Astrocyte (in vitro differentiated cells and primary cell): ENCODE results near the gene PRSS37.

Experiments used
- EZH2 ChIP-seq: IDR thresholded peaks from 2 replicates; pipeline ENCODE4 v1.6.1; 2012; ENCODE audit warnings: mild to moderate bottlenecking, low read length, inconsistent platforms; ENCODE audit not compliant: insufficient read depth
- TF ChIP-seq, protein P1 (sequence below): IDR thresholded peaks from 2 replicates; pipeline ENCODE4 v1.5.1; 2011; ENCODE audit warnings: low read depth, mild to moderate bottlenecking, inconsistent platforms, low read length, moderate library complexity; ENCODE audit not compliant: insufficient read depth

GRCh38 chr7:141889321-141889720, 48.0 kb upstream of the PRSS37 start:
- TF ChIP-seq, protein P1, sequence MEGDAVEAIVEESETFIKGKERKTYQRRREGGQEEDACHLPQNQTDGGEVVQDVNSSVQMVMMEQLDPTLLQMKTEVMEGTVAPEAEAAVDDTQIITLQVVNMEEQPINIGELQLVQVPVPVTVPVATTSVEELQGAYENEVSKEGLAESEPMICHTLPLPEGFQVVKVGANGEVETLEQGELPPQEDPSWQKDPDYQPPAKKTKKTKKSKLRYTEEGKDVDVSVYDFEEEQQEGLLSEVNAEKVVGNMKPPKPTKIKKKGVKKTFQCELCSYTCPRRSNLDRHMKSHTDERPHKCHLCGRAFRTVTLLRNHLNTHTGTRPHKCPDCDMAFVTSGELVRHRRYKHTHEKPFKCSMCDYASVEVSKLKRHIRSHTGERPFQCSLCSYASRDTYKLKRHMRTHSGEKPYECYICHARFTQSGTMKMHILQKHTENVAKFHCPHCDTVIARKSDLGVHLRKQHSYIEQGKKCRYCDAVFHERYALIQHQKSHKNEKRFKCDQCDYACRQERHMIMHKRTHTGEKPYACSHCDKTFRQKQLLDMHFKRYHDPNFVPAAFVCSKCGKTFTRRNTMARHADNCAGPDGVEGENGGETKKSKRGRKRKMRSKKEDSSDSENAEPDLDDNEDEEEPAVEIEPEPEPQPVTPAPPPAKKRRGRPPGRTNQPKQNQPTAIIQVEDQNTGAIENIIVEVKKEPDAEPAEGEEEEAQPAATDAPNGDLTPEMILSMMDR, result no peak
- TF ChIP-seq EZH2, result no peak
